DMS53 (cell line): ENCODE results near the gene ATG12.
A peak's percentile ranks its signal among the peaks of the same experiment; 100 is the strongest.
"Not testable (repeated sequence)": the region's sequence is repeated elsewhere in the genome, so short reads cannot be mapped to it uniquely, and the experiment has no call there.

ENCODE experiments used
- DNase-seq: peaks from one replicate; lab custom pipeline; 2025; lab: John Stamatoyannopoulos, UW

The ATG12 gene

DNA sequence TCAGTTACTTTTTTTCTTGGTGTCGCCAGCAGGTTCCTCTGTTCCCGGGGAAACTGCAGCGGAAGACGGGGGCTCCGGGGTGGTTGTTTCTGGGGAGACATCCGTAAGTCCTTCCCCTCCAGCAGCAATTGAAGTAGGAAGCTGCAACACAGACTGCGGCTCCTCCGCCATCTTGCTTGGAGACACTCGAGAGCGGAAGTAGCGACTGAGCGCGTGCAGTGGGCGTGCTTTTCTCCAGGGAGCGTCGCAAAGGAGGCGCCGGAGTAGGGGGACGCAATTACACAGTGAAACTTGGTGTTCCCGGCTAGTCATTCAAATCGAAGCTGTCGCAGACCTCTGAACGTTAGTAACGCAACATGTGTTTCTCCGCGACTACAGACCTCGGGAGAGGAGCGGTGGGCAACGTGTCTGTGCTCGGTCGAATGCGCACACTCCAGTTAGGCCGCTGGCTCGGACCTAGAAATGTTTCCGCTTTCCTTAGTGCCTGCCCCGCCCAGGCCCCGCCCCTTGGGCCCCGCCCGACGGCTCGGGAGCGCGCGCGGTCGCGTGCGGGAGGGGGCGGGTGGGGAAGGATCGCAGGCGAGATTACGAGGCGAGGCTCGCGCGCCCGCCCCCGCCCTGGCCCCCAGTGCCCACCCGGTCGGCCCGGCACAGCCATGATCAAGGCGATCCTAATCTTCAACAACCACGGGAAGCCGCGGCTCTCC, at the start of gene ATG12, which contains the start of gene AP3S1:
Gene ATG12 (minus strand): TSS at position 184 of the 707 bp plus-strand sequence. CDS start 13 bp downstream, at position 171.
Gene AP3S1 (plus strand): TSS at position 554 of the 707 bp plus-strand sequence. CDS start 103 bp downstream, at position 657.
- DNase-seq = peak; percentile 96

- DNase-seq = peak; percentile 35
Measured at GRCh38 chr5:115888027-115888426, 46.7 kb upstream of the ATG12 start.

DNA sequence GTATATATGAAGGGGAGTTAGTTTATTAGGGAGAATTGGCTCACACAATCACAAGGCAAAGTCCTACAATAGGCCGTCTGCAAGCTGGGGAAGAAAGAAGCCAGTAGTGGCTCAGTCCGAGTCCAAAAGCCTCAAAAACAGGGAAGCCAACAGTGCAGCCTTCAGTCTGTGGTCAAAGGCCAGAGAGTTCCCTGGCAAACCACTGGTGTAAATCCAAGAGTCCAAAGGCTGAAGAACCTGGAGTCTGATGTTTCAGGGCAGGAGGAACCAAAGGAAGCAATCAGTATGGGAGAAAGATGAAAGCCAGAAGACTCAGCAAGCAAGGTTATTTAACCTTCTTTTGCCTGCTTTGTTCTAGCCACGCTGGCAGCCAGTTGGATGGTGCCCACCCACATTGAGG, 43.8 kb upstream of the ATG12 start:
- not testable (repeated sequence) for DNase-seq

DNA sequence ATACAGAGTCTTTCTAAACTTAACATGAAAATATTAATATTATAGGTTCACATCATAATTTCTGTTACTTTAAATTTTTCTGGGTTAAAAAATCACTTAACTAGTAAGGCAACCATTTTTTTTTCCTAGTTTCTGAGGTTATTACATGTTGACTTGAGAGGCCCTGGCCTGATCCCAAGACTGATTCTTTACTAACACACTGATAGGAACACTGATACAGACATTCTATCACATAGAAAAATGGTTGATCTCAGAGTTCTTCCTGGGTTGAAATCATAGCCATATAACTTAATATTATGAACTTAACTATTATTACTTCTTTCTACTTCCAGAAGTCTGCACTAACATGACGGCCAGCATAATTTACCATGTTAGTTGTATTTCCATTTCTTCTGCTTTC, 43.3 kb upstream of the ATG12 start:
- DNase-seq = no peak

DNA sequence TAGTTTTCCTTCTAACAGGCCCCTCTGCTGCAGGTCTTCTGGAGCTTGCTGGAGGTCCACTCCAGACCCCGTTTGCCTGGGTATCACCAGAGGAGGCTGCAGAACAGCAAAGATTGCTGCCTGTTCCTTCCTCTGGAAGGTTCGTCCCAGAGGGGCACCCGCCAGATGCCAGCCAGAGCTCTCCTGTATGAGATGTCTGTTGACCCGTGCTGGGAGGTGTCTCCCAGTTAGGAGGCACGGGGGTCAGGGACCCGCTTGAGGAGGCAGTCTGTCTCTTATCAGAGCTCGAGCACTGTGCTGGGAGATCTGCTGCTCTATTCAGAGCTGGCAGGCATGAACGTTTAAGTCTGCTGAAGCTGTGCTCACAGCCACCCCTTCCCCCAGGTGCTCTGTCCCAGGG, 41.1 kb upstream of the ATG12 start:
- DNase-seq = not testable (repeated sequence)

- DNase-seq = not testable (repeated sequence)
Measured at GRCh38 chr5:115877342-115877741, 36.0 kb upstream of the ATG12 start.

GRCh38 chr5:115875447-115875846, 34.1 kb upstream of the ATG12 start:
- peak; percentile 8 for DNase-seq

DNA sequence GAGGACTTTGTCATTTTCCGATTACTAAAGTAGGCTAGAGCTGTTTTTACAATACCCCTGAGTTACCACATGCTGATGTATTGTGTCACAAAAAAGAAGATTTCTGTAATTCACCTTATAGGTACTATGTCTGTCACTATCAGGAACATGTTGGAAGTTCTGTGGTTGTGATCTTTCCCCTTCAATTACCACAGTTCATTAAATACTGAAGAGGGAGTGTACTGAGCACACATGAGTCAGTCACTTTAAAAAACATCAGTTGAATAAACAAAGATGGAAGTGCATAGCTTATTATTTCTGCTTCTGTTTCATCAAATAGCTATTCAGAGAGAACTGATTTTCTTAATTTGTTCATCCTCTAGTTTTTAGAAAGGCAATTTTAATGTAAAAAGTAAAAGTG, 32.0 kb upstream of the ATG12 start:
- peak; percentile 86 for DNase-seq

DNA sequence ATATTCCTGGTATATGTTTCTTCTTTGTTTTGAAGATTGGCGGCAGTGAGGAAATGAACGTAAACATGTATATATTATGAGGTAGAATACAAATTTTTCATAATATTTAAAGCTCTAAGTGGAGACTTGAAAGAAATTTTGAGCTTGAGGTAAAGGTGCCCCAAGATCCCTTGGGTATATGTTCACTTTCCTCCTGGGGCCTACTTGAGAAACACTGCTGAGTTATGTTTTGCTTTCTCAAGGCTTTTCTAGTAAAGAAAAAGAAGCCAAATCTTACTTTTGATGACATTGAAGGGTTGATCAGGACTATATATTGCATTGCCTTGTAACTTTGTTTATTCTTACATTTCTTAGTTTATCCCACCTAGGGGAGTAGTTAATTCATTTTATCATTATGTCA, 31.1 kb upstream of the ATG12 start:
- DNase-seq = no peak

- no peak for DNase-seq
Measured at GRCh38 chr5:115869256-115869795, 28.0 kb upstream of the ATG12 start.

GRCh38 chr5:115859378-115859777, 18.0 kb upstream of the ATG12 start:
- no peak for DNase-seq

GRCh38 chr5:115858396-115858795, 17.0 kb upstream of the ATG12 start:
- DNase-seq = no peak

DNA sequence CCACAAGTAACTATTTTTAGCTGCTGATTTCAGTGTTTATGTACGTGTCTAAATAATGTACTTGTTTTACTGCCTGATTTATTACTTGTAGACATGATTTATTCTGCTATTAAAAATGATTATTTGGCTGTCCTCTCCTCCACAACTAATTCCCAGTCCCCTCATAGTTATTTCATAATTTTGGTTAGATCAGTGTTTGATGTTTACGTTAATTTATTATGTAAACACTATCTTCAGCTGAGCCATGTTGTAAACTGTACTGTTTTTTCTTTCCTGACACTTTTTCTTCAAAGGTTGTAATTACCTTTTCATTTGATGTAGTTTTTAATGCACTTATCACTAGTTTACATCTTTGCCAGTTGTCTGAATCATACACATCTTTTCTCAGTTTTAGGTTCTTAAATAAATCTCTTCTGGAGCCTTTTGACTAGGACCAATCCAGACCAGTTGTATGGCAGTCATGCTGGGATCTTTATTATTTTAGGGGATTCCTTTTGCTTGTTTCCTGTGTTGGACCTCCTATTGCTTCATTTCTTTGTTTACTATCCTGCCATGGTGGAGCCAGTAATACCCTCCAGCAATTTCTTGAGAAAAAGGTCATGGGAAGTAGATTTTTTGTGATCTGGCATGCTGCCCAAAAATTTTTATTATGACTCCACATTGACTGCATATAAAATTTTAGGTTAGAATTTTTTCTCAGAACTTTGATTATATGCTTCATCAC, 16.4 kb upstream of the ATG12 start:
- no peak for DNase-seq

DNA sequence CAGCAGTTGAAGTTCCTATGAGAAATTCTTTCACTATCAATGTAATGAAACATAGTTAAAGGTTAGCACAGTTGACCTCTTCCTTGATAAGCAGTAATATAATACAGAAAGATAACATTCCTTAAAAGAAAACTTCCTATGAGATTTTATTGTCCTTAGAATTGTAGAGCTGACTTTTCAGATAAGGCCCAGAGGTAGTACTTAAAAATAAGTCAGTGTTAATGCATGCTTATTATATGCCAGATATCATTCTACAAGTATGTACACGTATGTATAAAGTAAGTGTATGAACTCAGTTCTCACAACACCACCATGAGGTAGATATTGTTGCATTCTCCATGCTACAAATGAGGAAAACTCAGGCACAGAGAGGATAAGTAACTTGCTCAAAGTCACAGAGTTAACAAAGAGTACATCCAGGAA, 15.7 kb upstream of the ATG12 start:
- no peak for DNase-seq

DNA sequence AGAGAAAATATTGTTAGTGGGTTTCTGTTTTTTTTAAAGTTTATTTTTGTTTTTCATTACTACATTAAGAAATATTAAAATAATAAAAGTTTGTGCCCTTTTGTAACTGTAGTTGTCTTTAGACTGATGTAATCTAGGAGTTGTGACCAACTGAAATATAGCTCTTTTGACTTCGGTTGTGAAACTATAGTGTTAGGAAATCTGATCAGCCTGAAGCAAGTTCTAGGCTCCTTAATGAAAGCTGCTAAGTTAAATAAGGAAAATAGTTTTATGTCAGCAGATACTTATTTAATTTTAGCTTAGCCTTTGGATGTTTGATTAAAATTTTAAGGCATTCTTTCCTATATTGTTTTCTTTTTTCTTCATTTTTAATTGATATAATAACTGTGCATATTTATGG, 14.6 kb upstream of the ATG12 start:
- no peak for DNase-seq

DNA sequence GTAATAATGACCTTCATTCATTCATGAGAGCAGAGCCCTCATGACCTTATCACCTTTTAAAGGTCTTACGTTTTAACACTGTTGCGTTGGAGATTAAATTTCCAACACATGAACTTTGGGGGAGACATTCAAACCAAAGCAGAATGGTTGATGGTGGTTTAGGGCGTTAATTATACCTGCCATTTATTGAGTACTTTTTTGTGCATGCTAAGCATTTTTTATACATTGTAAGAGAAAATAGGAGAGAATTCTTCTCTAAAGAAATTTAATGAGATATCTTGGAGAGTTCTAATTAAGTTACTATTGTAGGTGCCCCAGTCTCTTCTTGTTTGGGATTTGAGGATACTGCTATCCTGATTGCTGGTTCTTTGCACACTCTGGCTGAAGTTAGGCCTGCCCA, 12.8 kb upstream of the ATG12 start:
- no peak for DNase-seq

DNA sequence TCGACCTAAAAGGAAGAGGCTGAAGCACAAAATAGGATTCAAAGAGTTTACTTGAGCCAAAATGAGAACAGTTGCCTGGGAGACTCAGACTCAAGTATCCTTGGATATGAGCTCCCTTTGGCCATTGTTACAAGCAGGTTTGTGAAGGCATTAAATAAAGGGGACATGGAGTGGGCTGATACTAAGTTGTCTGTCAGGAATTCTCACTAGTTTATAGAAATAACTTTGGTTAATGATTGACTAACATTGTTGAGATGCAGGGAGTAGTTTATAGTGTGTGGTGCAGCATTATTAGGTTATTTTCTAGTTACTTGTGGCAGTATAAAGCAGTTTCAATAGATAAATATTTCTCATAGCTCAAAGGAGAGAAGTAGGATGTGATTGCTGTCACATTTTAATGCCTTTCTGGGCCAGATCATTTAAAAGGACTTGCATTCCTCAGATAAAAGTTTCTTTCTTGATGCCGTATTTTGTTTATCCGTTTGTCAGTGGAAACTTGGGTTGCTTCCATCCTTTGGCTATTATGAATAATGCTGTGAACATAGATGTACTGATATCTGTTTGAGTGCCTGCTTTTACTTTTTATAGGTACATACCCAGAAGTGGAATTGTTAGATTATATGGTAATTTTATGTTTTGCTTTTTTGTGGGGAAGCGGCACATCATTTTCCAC, 9.5 kb upstream of the ATG12 start:
- peak; percentile 54 for DNase-seq

DNA sequence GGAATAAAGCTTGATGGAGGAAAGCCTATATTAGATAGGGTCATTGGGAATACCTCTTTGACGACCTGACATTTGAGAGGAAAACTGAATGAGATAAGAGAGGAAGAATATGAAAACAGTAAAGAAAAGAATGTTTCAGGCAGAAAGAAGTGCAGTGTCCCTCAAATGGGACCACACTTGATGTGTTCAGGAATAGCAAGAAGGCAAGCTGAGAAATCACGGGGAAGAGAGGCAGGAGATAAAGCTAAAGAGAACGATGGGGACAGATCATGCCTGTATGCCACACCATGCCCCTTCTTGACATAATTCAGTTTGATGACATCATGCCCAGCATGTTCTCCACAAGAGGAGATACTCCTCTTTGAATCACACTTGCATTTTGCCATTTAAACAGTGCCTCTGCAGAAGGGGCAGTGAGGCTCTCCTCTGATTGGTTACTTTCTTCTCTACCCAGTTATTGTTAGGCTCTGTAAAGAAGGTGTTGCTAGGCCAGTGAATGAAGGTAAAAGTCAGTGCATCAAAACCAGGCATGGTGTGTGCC, 8.0 kb upstream of the ATG12 start:
- DNase-seq = no peak

- no peak for DNase-seq
Measured at GRCh38 chr5:115847290-115847689, 5.9 kb upstream of the ATG12 start.

GRCh38 chr5:115844321-115844817, 3.0 kb upstream of the ATG12 start:
- DNase-seq = no peak

- no peak for DNase-seq
Measured at GRCh38 chr5:115843444-115844130, 2.2 kb upstream of the ATG12 start.
